ENCODE measurements around the gene CCDC90B.

DNA sequence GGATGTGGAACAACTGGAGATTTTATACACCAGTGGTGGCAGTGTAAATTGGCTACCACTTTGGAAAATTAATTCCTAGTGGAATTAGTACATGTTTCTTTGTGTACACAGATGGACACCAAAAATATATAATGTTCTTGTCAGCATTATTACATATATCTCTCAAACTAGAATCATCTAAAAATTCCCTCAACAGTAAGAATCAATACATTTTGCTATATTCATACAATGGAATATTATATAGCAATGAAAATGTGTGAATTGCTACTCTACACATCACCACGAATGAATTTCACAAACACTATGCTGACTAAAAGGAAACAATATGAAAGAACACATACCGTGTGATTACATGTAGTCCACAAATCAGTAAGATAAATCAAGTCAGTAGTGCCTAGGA, 33.9 kb downstream of the CCDC90B start:
- TF ChIP-seq, protein P1, sequence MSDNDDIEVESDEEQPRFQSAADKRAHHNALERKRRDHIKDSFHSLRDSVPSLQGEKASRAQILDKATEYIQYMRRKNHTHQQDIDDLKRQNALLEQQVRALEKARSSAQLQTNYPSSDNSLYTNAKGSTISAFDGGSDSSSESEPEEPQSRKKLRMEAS (IDR thresholded peaks at IDR 0.05; ENCODE audit: low read depth, low read length), result no peak
- TF ChIP-seq, protein P2, sequence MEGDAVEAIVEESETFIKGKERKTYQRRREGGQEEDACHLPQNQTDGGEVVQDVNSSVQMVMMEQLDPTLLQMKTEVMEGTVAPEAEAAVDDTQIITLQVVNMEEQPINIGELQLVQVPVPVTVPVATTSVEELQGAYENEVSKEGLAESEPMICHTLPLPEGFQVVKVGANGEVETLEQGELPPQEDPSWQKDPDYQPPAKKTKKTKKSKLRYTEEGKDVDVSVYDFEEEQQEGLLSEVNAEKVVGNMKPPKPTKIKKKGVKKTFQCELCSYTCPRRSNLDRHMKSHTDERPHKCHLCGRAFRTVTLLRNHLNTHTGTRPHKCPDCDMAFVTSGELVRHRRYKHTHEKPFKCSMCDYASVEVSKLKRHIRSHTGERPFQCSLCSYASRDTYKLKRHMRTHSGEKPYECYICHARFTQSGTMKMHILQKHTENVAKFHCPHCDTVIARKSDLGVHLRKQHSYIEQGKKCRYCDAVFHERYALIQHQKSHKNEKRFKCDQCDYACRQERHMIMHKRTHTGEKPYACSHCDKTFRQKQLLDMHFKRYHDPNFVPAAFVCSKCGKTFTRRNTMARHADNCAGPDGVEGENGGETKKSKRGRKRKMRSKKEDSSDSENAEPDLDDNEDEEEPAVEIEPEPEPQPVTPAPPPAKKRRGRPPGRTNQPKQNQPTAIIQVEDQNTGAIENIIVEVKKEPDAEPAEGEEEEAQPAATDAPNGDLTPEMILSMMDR (IDR thresholded peaks at IDR 0.05; ENCODE audit: low read depth, low read length), result no peak
- TF ChIP-seq POLR2A (IDR thresholded peaks at IDR 0.05; ENCODE audit: extremely low read depth, insufficient read length), result no peak
- no peak for TF ChIP-seq MYC (IDR thresholded peaks at IDR 0.05; ENCODE audit: low read depth, low read length)

Measured in NB4 (cell line).